Mammary epithelial cell (primary cell): ENCODE data around the gene CDHR4.
"Not testable (repeated sequence)": the region's sequence is repeated elsewhere in the genome, so short reads cannot be mapped to it uniquely, and the experiment has no call there.

Experiments used
- CTCF ChIP-seq, 2 donors: IDR thresholded peaks in 1 of 2; conservative IDR thresholded peaks in 1 of 2; 2 replicates each; pipeline ENCODE4 v1.5.1; 2011 to 2012; ENCODE audit warnings: inconsistent platforms in 2 of 2, low read length in 2 of 2, mild to moderate bottlenecking in 2 of 2, control low read depth in 1 of 2, low read depth in 1 of 2; ENCODE audit not compliant: insufficient read depth in 1 of 2; ENCODE audit errors: extremely low read depth in 1 of 2
- EZH2 ChIP-seq: IDR thresholded peaks from 2 replicates; pipeline ENCODE4 v1.6.1; 2012; ENCODE audit warnings: low read length, inconsistent platforms, borderline replicate concordance

- not testable (repeated sequence) for TF ChIP-seq CTCF (conservative IDR thresholded peaks at IDR 0.05 in 1 of 2, IDR thresholded peaks at IDR 0.05 in 1 of 2; ENCODE audit: extremely low read depth in 1 of 2, insufficient read depth in 1 of 2, low read depth in 1 of 2, low read length in 2 of 2); EZH2
Observed at GRCh38 chr3:49782277-49782676, 17.4 kb downstream of the CDHR4 start.
